Hepatocyte (in vitro differentiated cells): ENCODE data around the gene PRDM16. TPM values are rescaled to one million over a fixed set of nuclear protein-coding genes. Genes with fewer than 3 reads are reported as not detected.

Experiments used
- DNase-seq: peaks from one replicate; pipeline ENCODE4 v3.0.0-alpha.2; 2016; ENCODE audit warnings: low spot score
- H2AFZ ChIP-seq: fragments of 200-600 bp; sonication (generic); 2 replicates; pipeline ENCODE4 v1.6.0; 2016; ENCODE audit warnings: antibody characterized with exemption, mild to moderate bottlenecking
- H3K27ac ChIP-seq: fragments of 200-600 bp; sonication (generic); 2 replicates; pipeline ENCODE4 v1.5.1; 2016; ENCODE audit warnings: mild to moderate bottlenecking
- H3K27me3 ChIP-seq: fragments of 200-600 bp; sonication (generic); 2 replicates; pipeline ENCODE4 v1.6.1; 2016
- H3K36me3 ChIP-seq: fragments of 200-600 bp; sonication (generic); replicated peaks from 2 replicates; pipeline ENCODE4 v1.5.1; 2016; ENCODE audit warnings: low read depth; ENCODE audit not compliant: insufficient read depth
- H3K4me1 ChIP-seq: fragments of 200-600 bp; sonication (generic); 2 replicates; pipeline ENCODE4 v1.5.1; 2016; ENCODE audit warnings: mild to moderate bottlenecking, moderate library complexity; ENCODE audit not compliant: insufficient read depth
- H3K4me2 ChIP-seq: fragments of 200-600 bp; sonication (generic); 2 replicates; pipeline ENCODE4 v1.6.0; 2016
- H3K4me3 ChIP-seq: fragments of 200-600 bp; sonication (generic); 2 replicates; pipeline ENCODE4 v1.5.1; 2016; ENCODE audit warnings: mild to moderate bottlenecking
- H3K79me2 ChIP-seq: fragments of 200-600 bp; sonication (generic); 2 replicates; pipeline ENCODE4 v1.6.0; 2017; ENCODE audit warnings: mild to moderate bottlenecking
- H3K9me2 ChIP-seq: fragments of 200-600 bp; sonication (generic); replicated peaks from 2 replicates; pipeline ENCODE4 v1.6.0; 2017; ENCODE audit warnings: mild to moderate bottlenecking; ENCODE audit not compliant: insufficient read depth
- H3K9me3 ChIP-seq: fragments of 200-600 bp; sonication (generic); 2 replicates; pipeline ENCODE4 v1.5.1; 2016; ENCODE audit warnings: low read depth, mild to moderate bottlenecking
- H4K20me1 ChIP-seq: fragments of 200-600 bp; sonication (generic); 2 replicates; pipeline ENCODE4 v1.6.0; 2016; ENCODE audit warnings: mild to moderate bottlenecking; ENCODE audit not compliant: insufficient read depth, poor library complexity, severe bottlenecking
- EZH2 ChIP-seq: fragments of 200-600 bp; sonication (generic); IDR thresholded peaks from 2 replicates; pipeline ENCODE4 v1.6.1; 2016; ENCODE audit warnings: antibody characterized with exemption, mild to moderate bottlenecking, borderline replicate concordance
- EZH2phosphoT487 ChIP-seq: fragments of 200-600 bp; sonication (generic); IDR thresholded peaks from one replicate; pipeline ENCODE4 v1.6.1; 2018; ENCODE audit warnings: antibody characterized with exemption, mild to moderate bottlenecking, low read depth, moderate library complexity; ENCODE audit not compliant: unreplicated experiment, severe bottlenecking
- WGBS: methylation state at CpG from one replicate; pipeline ENCODE4 v1.1.6; 2016; ENCODE audit warnings: low lambda C conversion rate; ENCODE audit errors: missing lambda C conversion rate; 5-methylcytosine and 5-hydroxymethylcytosine counted together
- polyA plus RNA-seq: library from polyadenylated mRNA; unstranded; fragments of >200 nt; fragmentation: Nextera tagmentation; extraction: Ambion mirVana; gene quantifications from 2 replicates; pipeline ENCODE4 v1.2.1, GENCODE V29; 2016
- total RNA-seq: library from RNA; depleted of rRNA; stranded (reverse); fragments of >200 nt; gene quantifications from 2 replicates; pipeline ENCODE4 v1.2.3, GENCODE V29; 2014
- TF ChIP-seq, protein P1 (sequence below): fragments of 200-600 bp; sonication (generic); IDR thresholded peaks from 2 replicates; pipeline ENCODE4 v1.5.1; 2016; ENCODE audit warnings: antibody characterized with exemption, mild to moderate bottlenecking; ENCODE audit not compliant: poor library complexity

PRDM16 gene
- total and polyA plus RNA-seq, 2 experiments from 2014 or later: 8.1 to 9.9 TPM

GRCh38 chr1:3412376-3412775, 343.4 kb downstream of the PRDM16 start:
- H4K20me1 ChIP-seq: no peaks in the 10 kb centered on the region
- no peaks in the 10 kb centered on the region for H3K9me3 ChIP-seq
- H3K36me3 ChIP-seq: no peaks in the 10 kb centered on the region
- no peak overlapping the region for H3K27ac ChIP-seq
- H3K9me2 ChIP-seq: no peaks in the 10 kb centered on the region
- no peak overlapping the region for H3K4me3 ChIP-seq
- H3K4me1 ChIP-seq: no peaks in the 10 kb centered on the region
- TF ChIP-seq EZH2: no peak
- TF ChIP-seq EZH2phosphoT487: no peak
- TF ChIP-seq, protein P1, sequence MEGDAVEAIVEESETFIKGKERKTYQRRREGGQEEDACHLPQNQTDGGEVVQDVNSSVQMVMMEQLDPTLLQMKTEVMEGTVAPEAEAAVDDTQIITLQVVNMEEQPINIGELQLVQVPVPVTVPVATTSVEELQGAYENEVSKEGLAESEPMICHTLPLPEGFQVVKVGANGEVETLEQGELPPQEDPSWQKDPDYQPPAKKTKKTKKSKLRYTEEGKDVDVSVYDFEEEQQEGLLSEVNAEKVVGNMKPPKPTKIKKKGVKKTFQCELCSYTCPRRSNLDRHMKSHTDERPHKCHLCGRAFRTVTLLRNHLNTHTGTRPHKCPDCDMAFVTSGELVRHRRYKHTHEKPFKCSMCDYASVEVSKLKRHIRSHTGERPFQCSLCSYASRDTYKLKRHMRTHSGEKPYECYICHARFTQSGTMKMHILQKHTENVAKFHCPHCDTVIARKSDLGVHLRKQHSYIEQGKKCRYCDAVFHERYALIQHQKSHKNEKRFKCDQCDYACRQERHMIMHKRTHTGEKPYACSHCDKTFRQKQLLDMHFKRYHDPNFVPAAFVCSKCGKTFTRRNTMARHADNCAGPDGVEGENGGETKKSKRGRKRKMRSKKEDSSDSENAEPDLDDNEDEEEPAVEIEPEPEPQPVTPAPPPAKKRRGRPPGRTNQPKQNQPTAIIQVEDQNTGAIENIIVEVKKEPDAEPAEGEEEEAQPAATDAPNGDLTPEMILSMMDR: no peak
- no peak overlapping the region for H2AFZ ChIP-seq
- no peak overlapping the region for H3K4me2 ChIP-seq
- H3K27me3 ChIP-seq: no peaks in the 10 kb centered on the region
- DNase-seq: no peak
- H3K79me2 ChIP-seq: no peaks in the 10 kb centered on the region
- 96% methylated on average over 28 of the region's 33 CpGs for WGBS

DNA sequence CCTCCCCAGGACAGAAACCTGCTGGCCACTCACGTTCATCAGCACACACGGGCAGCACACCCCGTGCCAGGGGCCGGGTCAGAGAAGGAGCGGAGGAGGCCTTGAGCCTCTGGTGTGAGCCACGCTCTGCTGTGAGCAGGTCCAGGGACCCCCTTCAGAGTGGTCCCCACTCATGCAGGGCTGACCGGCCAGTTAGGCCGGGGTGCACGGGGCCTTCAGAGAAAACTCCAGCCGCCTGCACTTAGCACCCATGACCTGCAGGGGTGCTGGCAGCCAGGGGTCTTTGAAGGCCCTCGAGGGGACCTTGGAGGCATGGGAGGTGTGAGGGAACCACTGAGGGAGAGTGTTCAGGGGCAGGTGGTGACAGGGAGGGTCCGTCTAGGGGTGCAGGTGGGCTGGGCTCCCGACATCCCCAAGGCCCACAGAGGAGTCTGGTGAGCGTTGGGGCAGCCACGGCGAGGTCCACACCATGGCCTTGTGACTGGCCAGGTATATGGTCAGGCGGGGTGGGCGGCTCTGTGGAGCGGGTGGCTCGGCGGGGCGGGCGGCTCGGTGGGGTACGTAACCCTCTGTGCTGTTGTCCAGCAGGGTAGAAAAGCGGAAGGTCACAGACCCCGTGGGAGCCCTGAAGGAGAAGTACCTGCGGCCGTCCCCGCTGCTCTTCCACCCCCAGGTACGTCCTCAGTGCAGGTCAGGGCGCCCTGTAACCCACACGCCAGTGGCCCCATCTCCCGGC, 345.1 kb downstream of the PRDM16 start:
- Histone ChIP-seq H2AFZ (no peak overlapping the region), H3K9me2 (no peaks in the 10 kb centered on the region), H3K4me1 (no peaks in the 10 kb centered on the region), H3K79me2 (no peaks in the 10 kb centered on the region), H3K4me2 (no peak overlapping the region), H3K27me3 (no peaks in the 10 kb centered on the region), H3K27ac (no peak overlapping the region), H3K9me3 (no peaks in the 10 kb centered on the region), H4K20me1 (no peaks in the 10 kb centered on the region), H3K36me3 (no peaks in the 10 kb centered on the region), H3K4me3 (no peak overlapping the region)
- no peak for TF ChIP-seq EZH2phosphoT487
- TF ChIP-seq EZH2: no peak
- TF ChIP-seq, protein P1: no peak
- no peak for DNase-seq
- 93% methylated on average over 23 of the region's 34 CpGs for WGBS

DNA sequence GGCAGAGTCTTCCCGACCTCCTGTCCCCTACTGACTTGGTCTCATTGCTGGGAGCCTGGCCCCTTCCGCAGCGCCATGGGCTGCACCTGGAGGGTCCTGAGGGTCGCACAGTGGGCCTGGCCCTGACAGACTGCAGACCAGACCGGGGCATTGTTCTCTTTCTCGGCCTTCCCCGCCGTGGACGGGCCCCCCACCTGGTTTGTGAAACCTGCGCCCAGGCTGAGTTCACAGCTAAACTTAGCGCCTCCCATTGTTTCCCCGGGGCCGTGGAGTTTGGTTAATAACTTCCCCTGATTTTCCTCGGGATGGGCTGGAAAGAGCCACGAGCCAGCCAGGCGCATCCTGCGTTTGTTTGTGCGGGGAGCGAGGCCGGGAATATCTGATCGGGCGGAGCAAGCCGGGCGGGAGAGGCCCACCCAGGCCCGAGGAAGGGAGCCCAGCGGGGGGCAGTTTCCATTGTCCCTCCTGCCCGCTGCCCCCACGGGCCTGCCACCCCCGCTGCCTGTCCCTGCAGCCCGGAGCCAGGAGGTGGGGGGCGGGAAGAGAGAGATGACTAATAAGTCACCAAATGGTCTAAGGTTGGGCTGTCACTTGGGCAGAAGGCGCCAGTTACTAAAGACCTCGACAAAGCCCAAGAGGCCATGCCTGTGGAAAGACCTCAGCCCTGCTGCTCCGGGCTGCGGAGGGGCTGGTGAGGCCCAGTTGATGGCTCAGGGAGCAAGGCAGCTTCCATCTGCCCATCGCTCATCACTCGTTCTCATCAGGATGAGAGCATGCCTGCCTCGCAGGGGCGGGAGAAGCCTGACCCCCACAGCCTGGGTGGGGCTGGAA, 346.5 kb downstream of the PRDM16 start:
- Histone ChIP-seq H3K79me2 (no peaks in the 10 kb centered on the region), H2AFZ (no peak overlapping the region), H4K20me1 (no peaks in the 10 kb centered on the region), H3K27ac (no peak overlapping the region), H3K4me3 (no peak overlapping the region), H3K4me1 (no peaks in the 10 kb centered on the region), H3K9me3 (no peaks in the 10 kb centered on the region), H3K9me2 (no peaks in the 10 kb centered on the region), H3K4me2 (no peak overlapping the region), H3K36me3 (no peaks in the 10 kb centered on the region), H3K27me3 (no peaks in the 10 kb centered on the region)
- DNase-seq: no peak
- TF ChIP-seq, protein P1: no peak
- TF ChIP-seq EZH2phosphoT487: no peak
- TF ChIP-seq EZH2: no peak
- WGBS: 74% methylated on average over 39 of the region's 39 CpGs
